Spinal cord (tissue), 10 donors: ENCODE measurements around the gene NBPF20. TPM values are rescaled to one million over a fixed set of nuclear protein-coding genes. Genes with fewer than 3 reads are reported as not detected.
"Not testable (repeated sequence)": the region's sequence is repeated elsewhere in the genome, so short reads cannot be mapped to it uniquely, and the experiment has no call there.

ENCODE experiments used
- DNase-seq, 6 donors: peaks; one replicate each; pipeline versions ENCODE4 v3.0.0 to v3.0.0-alpha.2; 2013 to 2015; ENCODE audit warnings: low spot score in 6 of 6, low read depth in 4 of 6
- H3K27ac ChIP-seq: one replicate; pipeline ENCODE4 v1.5.1; 2013; ENCODE audit warnings: low read depth, low read length, control low read depth
- H3K27me3 ChIP-seq: one replicate; pipeline ENCODE4 v1.6.1; 2013; ENCODE audit warnings: low read length; ENCODE audit not compliant: control insufficient read depth, insufficient read depth
- H3K36me3 ChIP-seq: one replicate; pipeline ENCODE4 v1.6.1; 2013; ENCODE audit warnings: low read length; ENCODE audit not compliant: control insufficient read depth, insufficient read depth
- H3K4me1 ChIP-seq: one replicate; pipeline ENCODE4 v1.6.1; 2013; ENCODE audit warnings: low read length; ENCODE audit not compliant: control insufficient read depth, insufficient read depth
- H3K4me3 ChIP-seq: one replicate; pipeline ENCODE4 v1.5.1; 2013; ENCODE audit warnings: low read depth, low read length, control low read depth
- H3K9me3 ChIP-seq: one replicate; pipeline ENCODE4 v1.6.1; 2013; ENCODE audit warnings: low read length; ENCODE audit not compliant: control insufficient read depth, insufficient read depth
- WGBS: methylation state at CpG from one replicate; pipeline ENCODE4 v1.1.5; 2013; ENCODE audit warnings: missing lambda C conversion rate; ENCODE audit not compliant: insufficient coverage; 5-methylcytosine and 5-hydroxymethylcytosine counted together
- polyA plus RNA-seq, 2 donors: library from polyadenylated mRNA; unstranded; fragments of 120-200 nt; gene quantifications; one replicate each; pipeline ENCODE4 v1.2.1, GENCODE V29; 2013; ENCODE audit not compliant: insufficient read length in 2 of 2
- total RNA-seq, 2 donors: library from RNA; depleted of rRNA in 1 of 2; stranded (reverse); fragments of 120-200 nt in 1 of 2; fragments of >200 nt in 1 of 2; gene quantifications; one replicate each; pipeline versions ENCODE4 v1.2.3 to v1.2.4, GENCODE V29; 2013 to 2014
- donor health status: healthy.

NBPF20 gene
- total and polyA plus RNA-seq, 4 donors, result 3.2 to 7.3 (median 4.7) TPM

GRCh38 chr1:145431363-145432256, 6.2 kb upstream of the NBPF20 start:
- H3K4me1 ChIP-seq, H3K27ac ChIP-seq, H3K9me3 ChIP-seq, H3K4me3 ChIP-seq, H3K27me3 ChIP-seq, H3K36me3 ChIP-seq: not testable (repeated sequence)
- peak in 2 of 6 donors; percentile 27 to 33 for DNase-seq
- 0% methylated on average over 16 of the region's 61 CpGs for WGBS

GRCh38 chr1:145430830-145431229, 5.4 kb upstream of the NBPF20 start:
- not testable (repeated sequence) for H3K9me3 ChIP-seq, H3K27me3 ChIP-seq, H3K4me3 ChIP-seq, H3K27ac ChIP-seq, H3K36me3 ChIP-seq
- peak in 1 of 6 donors; percentile 25 for DNase-seq
- no CpG with 5 or more reads among the region's 15 CpGs for WGBS
- peaks cover 11% of the 10 kb centered on the region for H3K4me1 ChIP-seq

GRCh38 chr1:145429329-145429728, 3.9 kb upstream of the NBPF20 start:
- peaks cover 13% of the 10 kb centered on the region for H3K4me1 ChIP-seq
- not testable (repeated sequence) for H3K36me3 ChIP-seq, H3K27ac ChIP-seq, DNase-seq, H3K4me3 ChIP-seq, H3K27me3 ChIP-seq, H3K9me3 ChIP-seq
- no CpG with 5 or more reads among the region's 1 CpG for WGBS

- not testable (repeated sequence) for H3K4me1 ChIP-seq, H3K27ac ChIP-seq, H3K36me3 ChIP-seq, H3K9me3 ChIP-seq, H3K27me3 ChIP-seq
- WGBS, result 0% methylated on average over 13 of the region's 59 CpGs
- peak in 2 of 6 donors; percentile 8 to 10 for DNase-seq
- peak overlapping the region; percentile 51 for H3K4me3 ChIP-seq
These were observed 579 bp downstream of the NBPF20 start for GRCh38 chr1:145424612-145425435.

GRCh38 chr1:145415149-145415548, 10.3 kb downstream of the NBPF20 start:
- no CpG with 5 or more reads among the region's 8 CpGs for WGBS
- not testable (repeated sequence) for DNase-seq, H3K4me1 ChIP-seq, H3K27ac ChIP-seq, H3K27me3 ChIP-seq, H3K36me3 ChIP-seq, H3K4me3 ChIP-seq, H3K9me3 ChIP-seq

GRCh38 chr1:145407266-145407665, 18.1 kb downstream of the NBPF20 start:
- no CpG with 5 or more reads among the region's 14 CpGs for WGBS
- not testable (repeated sequence) for DNase-seq, H3K4me3 ChIP-seq, H3K27me3 ChIP-seq, H3K4me1 ChIP-seq, H3K27ac ChIP-seq, H3K36me3 ChIP-seq, H3K9me3 ChIP-seq

- not testable (repeated sequence) for H3K4me3 ChIP-seq, H3K36me3 ChIP-seq, DNase-seq, H3K27me3 ChIP-seq, H3K9me3 ChIP-seq, H3K4me1 ChIP-seq, H3K27ac ChIP-seq
- WGBS, result no CpG with 5 or more reads among the region's 7 CpGs
These were observed 20.5 kb downstream of the NBPF20 start for GRCh38 chr1:145404949-145405348.

- H3K27me3 ChIP-seq, H3K36me3 ChIP-seq, H3K4me3 ChIP-seq, DNase-seq, H3K27ac ChIP-seq, H3K9me3 ChIP-seq, H3K4me1 ChIP-seq: not testable (repeated sequence)
- no CpG with 5 or more reads among the region's 6 CpGs for WGBS
These were observed 24.7 kb downstream of the NBPF20 start for GRCh38 chr1:145400701-145401100.
